Fibroblast of mammary gland (primary cell): Measurements from ENCODE around the gene FAM13A.

Experiments used
- DNase-seq: peaks from one replicate; pipeline ENCODE4 v3.0.0-alpha.2; 2010; ENCODE audit warnings: low read depth
- H3K4me3 ChIP-seq: 2 replicates; pipeline ENCODE4 v1.5.1; 2011; ENCODE audit warnings: low read depth, mild to moderate bottlenecking, low read length, moderate library complexity; ENCODE audit not compliant: control insufficient read depth
- CTCF ChIP-seq: conservative IDR thresholded peaks from 2 replicates; pipeline ENCODE4 v1.5.1; 2011; ENCODE audit warnings: low read depth, low read length, inconsistent platforms; ENCODE audit not compliant: control insufficient read depth, insufficient read depth

Gene FAM13A

GRCh38 chr4:88751258-88752075, 305.5 kb downstream of the FAM13A start:
- TF ChIP-seq CTCF = no peak
- H3K4me3 ChIP-seq = no peak overlapping the region
- DNase-seq = no peak

- DNase-seq = no peak
- no peak overlapping the region for H3K4me3 ChIP-seq
- no peak for TF ChIP-seq CTCF
Observed at GRCh38 chr4:88750369-88750768, 306.6 kb downstream of the FAM13A start.

- no peak for DNase-seq
- TF ChIP-seq CTCF = no peak
- no peak overlapping the region for H3K4me3 ChIP-seq
Observed at GRCh38 chr4:88747351-88747750, 309.6 kb downstream of the FAM13A start.

- DNase-seq = no peak
- H3K4me3 ChIP-seq = no peak overlapping the region
- no peak for TF ChIP-seq CTCF
Observed at GRCh38 chr4:88746206-88746605, 310.8 kb downstream of the FAM13A start.

- TF ChIP-seq CTCF = no peak
Observed at GRCh38 chr4:88745581-88746163, 311.3 kb downstream of the FAM13A start.

GRCh38 chr4:88745175-88745574, 311.8 kb downstream of the FAM13A start:
- TF ChIP-seq CTCF = no peak
- no peak for DNase-seq
- H3K4me3 ChIP-seq = no peak overlapping the region

More at GRCh38 chr4:88745581-88746163, 311.3 kb downstream of the FAM13A start:
- no peak overlapping the region for H3K4me3 ChIP-seq
- DNase-seq = no peak

GRCh38 chr4:88744609-88745008, 312.4 kb downstream of the FAM13A start:
- DNase-seq = no peak
- H3K4me3 ChIP-seq = no peak overlapping the region
- TF ChIP-seq CTCF = no peak
